AML-193 (cell line): ENCODE results near the gene B3GNT3.
"Not testable (repeated sequence)": the region's sequence is repeated elsewhere in the genome, so short reads cannot be mapped to it uniquely, and the experiment has no call there.

ENCODE experiments used
- DNase-seq, 2 experiments: peaks; one replicate each; lab custom pipeline; 2025; lab: John Stamatoyannopoulos, UW

The B3GNT3 gene

DNA sequence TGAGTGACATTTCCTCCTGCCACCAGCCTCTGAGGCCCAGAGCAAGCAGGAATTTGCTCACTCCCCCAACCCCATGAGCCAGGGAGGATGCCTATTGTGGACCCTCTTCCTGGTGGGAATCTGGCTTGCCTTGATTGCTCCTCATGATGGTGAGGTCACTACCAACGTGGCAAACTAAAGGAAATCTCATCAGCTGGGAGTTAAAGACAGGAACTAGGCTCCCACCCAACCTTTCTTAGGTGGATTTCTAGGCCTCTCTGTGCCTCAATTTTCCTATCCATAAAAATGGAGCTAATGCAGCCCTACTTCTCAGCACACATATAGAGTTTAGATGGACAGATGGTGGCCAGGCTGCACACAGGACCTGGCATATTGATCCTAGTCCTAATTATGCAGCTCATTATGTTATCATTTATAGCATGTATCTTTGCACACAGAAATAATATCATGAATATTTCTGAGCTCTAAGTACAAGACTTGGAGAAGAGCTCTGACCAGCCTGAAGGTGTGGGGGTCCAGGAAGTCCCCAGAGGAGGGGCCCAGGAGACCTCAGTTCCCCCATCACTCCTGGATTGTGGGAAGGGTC, 2.0 kb downstream of the B3GNT3 start:
- no peak for DNase-seq

DNA sequence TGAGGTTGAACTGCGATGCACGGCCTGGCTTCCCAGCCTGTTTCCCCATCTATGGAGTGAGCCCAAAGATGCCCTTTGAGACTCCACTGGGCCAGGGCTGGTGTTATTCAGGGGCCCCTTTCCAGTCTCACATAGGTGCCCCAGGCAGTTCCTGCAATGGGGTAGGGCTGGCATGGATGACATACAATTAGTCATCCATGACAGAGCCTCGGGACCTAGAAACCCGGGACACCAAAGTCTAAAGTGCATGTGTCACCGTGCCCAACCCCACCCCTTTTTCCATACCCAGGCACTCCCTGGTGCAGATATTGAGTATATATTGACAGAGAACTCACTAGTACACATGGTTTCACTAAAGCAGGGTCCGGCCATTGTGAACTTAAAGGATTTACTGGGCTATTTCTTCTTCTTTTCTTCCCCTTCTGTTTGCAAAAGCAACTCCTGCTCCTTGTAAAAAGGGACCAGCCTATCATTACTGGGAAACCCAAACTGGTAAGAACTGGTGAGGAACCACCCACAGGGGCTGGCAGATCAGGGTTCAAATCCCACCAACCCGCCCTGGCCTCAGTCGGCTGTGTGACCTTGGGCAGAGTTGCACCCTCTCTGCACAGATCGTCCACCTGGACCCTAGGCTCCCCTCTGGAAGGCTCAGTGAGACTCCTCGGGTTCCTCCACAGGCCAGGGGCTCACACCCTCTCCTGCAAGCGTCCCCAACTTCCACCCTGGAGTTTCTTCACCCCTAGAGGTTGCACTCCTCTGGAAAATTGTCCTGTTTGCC, 2.7 kb downstream of the B3GNT3 start:
- no peak for DNase-seq

DNA sequence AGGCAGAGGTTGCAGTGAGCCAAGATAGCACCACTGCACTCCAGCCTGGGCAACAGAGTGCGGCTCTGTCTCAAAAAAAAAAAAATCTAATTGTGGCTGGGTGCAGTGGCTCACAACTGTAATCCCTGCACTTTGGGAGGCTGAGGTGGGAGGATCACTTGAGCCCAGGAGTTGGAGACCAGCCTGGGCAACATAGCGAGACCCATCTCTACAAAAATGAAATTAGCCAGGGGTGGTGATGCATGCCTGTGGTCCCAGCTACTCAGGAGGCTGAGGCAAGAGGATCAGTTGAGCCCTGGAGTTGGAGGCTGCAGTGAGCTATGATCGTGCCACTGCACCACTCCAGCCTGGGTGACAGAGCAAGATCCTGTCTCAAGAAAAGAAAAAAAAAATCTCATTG, 3.7 kb downstream of the B3GNT3 start:
- not testable (repeated sequence) for DNase-seq

DNA sequence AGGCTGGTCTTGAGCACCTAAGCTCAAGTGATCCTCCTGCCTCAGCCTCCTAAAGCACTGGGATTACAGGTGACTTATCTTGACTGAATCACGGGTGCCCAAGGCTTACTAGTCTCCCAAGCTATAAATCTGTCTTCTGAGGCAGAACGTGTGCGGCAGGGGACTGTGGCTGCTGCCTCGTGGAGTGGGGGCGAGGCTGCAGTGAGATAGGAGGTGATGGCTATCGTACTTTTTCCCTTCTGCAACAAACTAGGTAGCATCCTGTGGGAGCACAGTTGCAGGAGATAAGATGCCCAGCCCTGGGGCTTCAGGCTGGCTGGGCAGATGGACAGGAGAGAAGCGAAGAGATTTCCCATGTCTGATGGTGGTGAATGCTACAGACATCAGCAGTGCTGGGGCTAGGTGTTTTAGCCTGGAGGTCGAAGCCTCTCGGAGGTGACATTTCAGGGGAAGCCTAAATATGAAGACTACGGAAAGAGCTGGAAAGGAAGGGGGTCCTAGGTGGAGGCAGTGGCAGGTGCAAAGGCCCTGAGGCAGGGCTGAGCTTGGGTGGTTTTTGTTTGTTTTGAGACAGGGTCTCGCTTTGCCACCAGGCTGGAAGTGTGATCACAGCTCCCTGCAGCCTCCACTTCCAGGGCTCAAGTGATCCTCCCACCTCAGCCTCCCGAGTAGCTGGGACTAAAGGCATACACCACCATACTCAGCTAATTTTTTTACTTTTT, 7.4 kb downstream of the B3GNT3 start:
- no peak for DNase-seq

DNA sequence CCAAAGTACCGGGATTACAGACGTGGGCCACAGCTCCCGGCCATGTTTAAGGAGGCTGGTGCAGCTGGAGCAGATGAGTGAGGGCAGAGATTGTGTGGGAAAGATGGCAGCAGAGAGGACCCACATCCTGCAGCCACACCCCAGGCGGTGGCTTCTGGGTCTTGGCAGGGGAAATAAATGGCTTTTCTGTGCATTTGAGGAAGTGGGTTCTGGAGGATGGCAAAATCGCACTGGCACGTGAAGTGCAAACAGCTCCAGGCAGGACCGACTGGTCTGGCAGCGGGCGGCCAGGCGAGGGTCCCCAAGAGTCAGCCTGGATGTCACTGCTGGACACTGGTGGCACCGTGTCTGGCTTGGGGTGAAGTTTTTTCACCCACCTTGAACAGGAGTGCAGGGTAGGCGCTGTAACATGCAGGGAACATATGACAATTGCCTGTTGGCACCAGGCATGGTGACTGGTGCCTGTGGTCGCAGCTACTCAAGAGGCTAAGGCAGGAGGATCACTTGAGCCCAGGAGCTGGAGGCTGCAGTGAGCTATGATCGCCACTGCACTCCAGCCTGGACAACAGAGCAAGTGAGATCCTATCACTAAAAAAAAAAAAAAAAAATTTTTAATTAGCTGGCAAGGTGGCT, 8.4 kb downstream of the B3GNT3 start:
- DNase-seq: peak; percentile 51 to 59

DNA sequence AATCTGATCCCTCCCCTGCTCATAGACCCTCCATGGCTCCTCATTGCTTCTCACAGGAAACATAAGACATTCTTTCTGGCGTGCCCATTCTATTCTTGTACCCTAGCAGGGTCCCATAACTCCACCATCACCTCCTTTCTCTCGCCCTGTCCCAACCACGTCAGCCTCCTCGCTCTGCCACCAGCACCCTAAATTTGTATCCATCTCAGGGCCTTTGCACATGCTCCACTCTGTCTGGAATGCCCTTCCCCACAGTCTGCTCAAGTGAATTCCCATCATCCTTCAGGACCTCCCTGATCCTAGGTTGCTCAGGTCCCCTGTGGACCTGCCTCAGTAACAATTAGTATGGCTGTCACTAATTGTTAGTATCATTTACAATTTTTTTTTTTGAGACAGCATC, 10.5 kb downstream of the B3GNT3 start:
- DNase-seq: no peak

DNA sequence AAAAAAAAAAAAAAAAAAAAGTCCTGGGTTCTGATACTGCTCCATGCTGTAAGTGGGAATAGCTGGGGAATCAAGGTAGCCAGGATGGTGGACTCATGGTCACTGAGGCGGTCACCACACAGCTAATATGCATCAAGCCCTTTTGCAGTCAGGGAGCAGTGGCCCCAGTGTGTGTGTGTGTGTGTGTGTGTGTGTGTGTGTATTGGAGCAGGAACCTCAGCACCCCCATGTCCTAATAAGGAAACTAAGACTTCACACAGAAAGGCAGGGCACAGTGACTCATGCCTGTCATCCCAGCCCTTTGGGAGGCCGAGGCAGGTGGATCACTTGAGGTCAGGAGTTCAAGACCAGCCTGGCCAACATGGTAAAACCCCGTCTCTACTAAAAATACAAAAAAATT, 12.0 kb downstream of the B3GNT3 start:
- DNase-seq: no peak

DNA sequence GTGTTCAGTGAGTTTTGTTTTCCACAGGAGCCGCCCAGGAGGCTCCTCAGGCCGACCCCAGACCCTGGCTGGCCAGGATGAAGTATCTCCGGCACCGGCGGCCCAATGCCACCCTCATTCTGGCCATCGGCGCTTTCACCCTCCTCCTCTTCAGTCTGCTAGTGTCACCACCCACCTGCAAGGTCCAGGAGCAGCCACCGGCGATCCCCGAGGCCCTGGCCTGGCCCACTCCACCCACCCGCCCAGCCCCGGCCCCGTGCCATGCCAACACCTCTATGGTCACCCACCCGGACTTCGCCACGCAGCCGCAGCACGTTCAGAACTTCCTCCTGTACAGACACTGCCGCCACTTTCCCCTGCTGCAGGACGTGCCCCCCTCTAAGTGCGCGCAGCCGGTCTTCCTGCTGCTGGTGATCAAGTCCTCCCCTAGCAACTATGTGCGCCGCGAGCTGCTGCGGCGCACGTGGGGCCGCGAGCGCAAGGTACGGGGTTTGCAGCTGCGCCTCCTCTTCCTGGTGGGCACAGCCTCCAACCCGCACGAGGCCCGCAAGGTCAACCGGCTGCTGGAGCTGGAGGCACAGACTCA, 12.9 kb downstream of the B3GNT3 start:
- DNase-seq: no peak

DNA sequence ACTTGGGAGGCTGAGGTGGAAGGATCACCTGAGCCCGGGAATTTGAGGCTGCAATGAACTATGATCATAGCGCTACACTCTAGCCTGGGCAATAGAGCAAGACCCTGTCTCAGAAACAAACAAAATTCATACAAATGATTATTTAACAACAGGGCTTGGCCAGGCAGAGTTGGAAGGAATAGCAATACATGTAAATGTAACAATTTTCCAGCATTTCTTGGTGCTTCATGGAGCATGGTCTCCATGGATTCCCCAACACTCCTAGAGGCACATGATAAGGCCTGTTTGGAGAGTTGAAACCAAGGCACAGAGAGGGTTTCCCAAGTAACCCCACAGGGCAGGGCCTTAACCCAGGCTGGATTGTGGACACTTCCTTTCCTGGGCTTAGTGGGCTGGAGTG, 16.2 kb downstream of the B3GNT3 start:
- no peak for DNase-seq

DNA sequence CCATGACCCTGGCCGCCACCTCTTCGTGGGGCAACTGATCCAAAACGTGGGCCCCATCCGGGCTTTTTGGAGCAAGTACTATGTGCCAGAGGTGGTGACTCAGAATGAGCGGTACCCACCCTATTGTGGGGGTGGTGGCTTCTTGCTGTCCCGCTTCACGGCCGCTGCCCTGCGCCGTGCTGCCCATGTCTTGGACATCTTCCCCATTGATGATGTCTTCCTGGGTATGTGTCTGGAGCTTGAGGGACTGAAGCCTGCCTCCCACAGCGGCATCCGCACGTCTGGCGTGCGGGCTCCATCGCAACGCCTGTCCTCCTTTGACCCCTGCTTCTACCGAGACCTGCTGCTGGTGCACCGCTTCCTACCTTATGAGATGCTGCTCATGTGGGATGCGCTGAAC, 16.7 kb downstream of the B3GNT3 start:
- no peak for DNase-seq

DNA sequence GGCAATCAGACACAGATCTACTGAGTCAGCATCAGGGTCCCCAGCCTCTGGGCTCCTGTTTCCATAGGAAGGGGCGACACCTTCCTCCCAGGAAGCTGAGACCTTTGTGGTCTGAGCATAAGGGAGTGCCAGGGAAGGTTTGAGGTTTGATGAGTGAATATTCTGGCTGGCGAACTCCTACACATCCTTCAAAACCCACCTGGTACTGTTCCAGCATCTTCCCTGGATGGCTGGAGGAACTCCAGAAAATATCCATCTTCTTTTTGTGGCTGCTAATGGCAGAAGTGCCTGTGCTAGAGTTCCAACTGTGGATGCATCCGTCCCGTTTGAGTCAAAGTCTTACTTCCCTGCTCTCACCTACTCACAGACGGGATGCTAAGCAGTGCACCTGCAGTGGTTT, 17.2 kb downstream of the B3GNT3 start:
- DNase-seq: no peak

DNA sequence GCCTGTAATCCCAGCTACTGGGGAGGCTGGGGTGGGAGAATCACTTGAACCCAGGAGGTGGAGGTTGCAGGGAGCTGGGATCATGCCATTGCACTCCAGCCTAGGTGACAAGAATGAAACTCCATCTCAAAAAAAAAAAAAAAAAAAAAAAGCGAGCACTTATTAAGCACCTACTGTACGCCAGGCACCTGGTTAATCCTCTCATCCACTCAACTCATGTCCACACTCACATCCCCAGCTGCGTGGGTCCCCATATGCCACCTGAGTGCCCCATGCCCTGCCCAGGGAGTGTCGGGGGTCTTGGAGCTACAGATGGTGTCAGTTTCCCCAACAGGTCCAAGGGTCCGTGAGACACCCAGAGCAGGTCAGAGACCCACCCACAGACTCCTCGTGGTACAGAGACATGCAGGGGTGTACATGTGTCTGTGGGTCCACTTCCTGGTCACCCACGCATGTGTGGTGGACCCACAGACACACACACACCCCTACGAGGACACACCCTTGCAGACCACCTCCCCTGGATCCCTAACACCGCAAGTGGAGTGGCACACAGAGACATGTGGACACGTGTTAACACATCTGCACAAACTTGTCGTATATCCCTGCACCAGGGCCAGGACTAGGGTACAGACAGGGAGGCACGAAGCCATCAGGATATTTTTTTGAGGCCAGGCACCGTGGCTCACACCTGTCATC, 22.9 kb downstream of the B3GNT3 start:
- no peak for DNase-seq

DNA sequence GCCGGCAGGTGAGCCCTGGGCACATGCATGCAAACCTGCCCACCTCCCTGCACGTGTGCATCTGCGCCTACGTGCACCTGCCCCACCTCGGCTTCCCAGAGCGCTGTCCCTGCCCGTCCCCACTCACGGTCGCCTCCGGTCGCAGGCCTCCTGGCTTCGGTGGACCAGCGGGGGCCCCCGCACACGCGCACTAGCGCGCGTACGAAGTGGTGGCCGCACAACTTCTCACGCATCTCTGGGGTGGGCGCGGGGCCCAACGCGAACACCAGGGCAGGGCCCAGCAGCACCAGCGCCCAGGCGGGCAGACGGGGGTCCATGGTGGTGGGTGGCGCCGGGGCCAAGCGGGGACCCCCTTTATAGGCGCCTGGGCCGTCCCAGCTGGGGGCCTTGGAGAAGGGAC, 26.3 kb downstream of the B3GNT3 start, which contains the start of gene INSL3:
Gene INSL3 (minus strand): TSS at position 330 of the 400 bp plus-strand sequence. CDS start 13 bp downstream, at position 317.
- DNase-seq: no peak

DNA sequence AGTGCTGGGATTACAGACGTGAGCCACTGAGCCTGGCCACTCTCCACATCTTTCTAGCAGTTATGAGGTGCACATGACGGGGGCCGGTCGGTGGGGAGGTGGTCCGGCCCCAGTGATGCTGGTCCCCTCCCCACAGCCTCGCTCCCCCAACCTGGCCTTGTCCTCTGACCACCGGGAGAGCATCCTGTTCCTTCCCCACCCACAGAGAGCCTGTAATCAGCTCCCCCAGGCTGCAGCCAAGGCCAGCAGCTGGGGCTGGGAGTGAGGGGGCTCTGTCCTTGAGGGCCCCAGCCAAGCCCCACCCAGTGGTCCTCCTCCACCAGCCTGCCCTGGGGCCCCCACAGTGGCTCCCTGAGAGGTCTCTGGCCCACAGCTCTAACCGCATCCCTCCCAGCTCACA, 29.4 kb downstream of the B3GNT3 start:
- DNase-seq: no peak

DNA sequence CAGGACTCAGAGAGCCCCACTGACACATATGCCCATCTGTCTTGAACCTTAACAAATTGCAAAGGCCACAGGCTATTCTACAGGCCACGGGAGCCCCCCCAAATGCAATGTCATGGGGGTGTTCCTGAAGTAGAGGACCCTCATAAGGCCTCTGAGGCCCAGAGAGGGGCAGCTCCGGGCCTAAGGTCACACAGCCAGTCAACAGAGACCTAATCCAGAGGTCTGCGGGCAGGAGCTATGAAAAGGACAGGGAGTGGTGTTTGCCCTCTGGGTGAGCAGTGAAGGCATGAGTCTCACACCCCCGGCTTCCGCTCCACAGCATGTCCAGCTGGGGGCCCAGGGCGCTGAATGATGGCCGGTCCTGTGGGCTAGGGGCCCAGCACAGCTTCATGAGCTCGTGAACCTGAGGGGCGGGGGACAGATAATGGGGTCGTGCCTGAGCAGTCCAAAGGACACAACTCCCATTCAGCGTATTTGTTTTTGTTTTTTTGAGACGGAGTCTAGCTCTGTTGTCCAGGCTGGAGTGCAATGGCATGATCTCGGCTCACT, 31.6 kb downstream of the B3GNT3 start:
- no peak for DNase-seq

DNA sequence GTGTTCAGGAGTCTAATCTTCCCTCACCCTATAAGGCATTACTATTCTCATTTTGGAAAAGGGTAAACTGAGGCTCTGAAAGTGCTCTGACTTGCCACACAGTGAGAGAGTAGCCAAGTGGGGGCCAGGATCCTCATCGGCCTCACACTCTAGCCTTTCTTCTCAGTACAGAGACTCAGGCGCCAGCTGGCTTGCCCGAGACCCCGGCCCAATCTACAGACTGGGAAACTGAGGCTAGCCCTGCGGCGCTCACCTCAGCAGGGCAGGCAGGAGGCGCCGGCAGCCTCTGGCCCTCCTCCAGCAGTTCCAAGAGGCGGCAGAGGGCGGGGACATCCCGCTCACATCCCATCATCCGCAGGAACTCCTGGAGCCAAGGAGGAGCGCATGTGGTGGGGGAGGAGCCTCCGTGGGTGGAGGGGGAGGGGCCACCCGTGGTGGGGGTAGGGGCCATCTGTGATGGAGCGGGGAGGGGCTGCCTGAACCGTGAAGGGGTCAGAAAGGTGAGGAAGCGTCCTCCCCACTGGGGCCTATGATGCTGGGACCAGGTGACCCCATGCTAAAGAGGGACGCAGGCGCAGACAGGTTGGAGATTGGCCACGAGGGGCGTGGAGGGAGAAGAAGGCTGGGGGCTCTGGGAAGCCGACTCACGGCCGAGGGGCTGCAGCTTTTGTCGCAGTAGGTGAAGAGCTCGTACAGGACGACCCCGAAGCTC, 35.1 kb downstream of the B3GNT3 start:
- DNase-seq: no peak

DNA sequence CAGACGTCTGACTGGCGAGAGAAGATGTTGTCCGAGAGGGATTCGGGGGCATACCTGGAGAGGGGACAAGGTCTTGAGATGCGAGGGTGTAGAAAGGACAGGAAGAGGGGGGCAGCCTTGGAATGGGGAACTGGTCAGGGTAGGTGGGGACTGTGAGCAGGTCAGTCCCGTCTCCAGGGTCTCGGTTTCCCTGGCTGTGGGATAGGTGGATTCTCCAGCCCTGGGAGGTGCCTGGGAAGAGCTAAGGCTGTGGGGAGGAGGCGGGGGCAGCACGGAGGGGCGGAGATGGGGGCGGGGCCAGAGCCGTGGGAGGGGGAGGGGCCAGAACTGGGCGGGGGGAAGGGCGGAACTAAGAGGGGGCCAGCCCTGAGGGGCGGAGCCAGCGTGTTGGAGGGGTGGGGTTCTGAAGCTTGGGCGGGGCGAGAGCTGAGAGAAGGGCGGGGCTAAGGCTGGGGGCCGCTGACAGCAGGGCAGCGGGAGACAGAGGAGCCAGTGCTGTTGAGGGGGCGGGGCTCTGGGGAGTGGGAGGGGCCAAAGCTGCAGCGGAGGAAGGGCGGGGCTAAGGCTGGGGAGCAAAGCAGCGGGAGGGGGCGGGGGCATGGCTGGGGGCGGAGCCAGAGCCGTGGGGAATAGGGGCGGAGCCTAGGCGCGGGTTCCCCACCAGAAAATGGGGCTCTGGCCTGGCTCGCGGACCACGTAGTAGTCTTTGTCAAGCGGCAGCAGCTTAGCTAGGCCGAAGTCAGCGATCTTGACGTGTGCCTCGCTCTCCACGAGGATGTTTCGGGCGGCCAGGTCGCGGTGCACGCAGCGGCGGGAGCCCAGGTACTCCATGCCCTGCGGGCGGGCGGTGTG, 35.9 kb downstream of the B3GNT3 start:
- no peak for DNase-seq

DNA sequence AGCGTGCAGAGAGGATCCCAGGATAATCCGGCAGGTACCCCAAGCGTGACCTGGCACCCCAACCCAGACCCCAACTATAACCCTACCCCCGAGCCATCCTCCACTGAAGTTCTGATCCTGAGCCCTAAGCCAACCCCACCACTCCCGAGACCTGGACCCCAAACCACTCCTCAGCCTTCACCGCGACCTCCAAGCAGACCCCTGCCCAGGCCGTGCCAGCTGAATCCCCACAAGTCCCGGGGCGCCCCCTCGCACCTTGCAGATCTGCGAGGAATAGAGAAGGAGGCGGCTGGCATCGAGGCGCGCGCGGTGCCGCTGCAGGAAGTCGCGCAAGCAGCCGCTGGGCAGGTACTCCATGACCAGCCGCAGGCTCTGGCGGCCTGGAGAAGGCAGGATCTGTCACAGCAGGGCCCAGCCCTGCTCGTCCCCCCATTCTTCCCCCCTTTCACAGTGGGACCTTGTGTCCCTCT, 36.5 kb downstream of the B3GNT3 start:
- DNase-seq: no peak

DNA sequence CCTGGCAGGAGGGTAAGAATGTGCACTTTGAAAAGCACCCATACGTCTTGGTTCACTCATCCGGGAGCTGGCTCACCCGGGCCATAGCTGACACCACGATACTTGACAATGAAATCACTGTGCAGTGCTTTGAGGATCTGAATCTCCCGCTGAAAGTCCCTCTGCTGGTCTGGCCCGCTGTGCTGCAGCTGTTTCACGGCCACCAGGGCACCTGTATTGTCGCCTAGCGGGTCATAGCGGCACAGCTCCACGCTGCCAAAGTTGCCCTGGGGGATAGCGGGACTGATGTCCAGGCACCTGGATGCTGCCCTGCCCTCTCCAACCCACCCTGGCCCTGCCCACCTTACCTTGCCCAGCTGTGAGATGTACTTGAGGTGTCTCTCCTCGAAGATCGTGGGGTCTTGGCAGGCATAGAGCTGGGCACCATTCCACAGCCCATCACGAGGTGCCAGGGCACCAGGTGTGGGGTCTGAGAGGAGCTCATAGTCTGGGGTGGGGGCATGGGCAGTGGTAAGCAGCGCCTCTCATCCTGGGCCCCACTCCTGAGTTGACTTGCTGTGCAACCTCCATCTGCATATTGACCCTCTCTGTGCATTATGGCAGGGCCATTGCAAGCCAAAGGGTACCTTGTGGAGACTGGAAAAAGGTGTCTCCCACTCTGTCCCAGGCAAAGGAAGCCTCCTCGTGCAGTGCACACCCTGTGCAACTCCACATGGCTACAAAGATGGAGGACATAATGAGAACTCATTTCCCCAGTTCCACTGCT, 37.7 kb downstream of the B3GNT3 start:
- no peak for DNase-seq
